HEK293T (cell line): ENCODE data around the gene RALB.

Source experiments
- CTCF ChIA-PET: fragments of 350-600 bp; formaldehyde crosslinking; extraction: SDS; loops from one replicate; lab custom pipeline; 2021; ENCODE audit warnings: antibody characterized with exemption, inconsistent platforms; lab: Yijun Ruan, JAX
- POLR2A ChIA-PET: fragments of 350-600 bp; formaldehyde crosslinking; extraction: SDS; loops from one replicate; lab custom pipeline; 2020; ENCODE audit warnings: antibody characterized with exemption, inconsistent platforms; lab: Yijun Ruan, JAX
- DNase-seq: peaks from one replicate; pipeline ENCODE4 v3.0.0; 2012; ENCODE audit warnings: mixed read lengths; ENCODE audit errors: extremely low spot score
- ARNT ChIP-seq: fragments of 450-650 bp; IDR thresholded peaks from 2 replicates; pipeline ENCODE4 v1.6.1; 2017; ENCODE audit warnings: mild to moderate bottlenecking
- BHLHE40 ChIP-seq: fragments of 450-650 bp; IDR thresholded peaks from 2 replicates; pipeline ENCODE4 v1.6.1; 2016; ENCODE audit warnings: mild to moderate bottlenecking, moderate library complexity, borderline replicate concordance
- CTBP1 ChIP-seq: fragments of 450-650 bp; IDR thresholded peaks from 2 replicates; pipeline ENCODE4 v1.6.1; 2016; ENCODE audit warnings: borderline replicate concordance
- ELF4 ChIP-seq: fragments of 450-650 bp; IDR thresholded peaks from 2 replicates; pipeline ENCODE4 v1.6.1; 2017; ENCODE audit warnings: antibody characterized with exemption
- FOXA1 ChIP-seq: fragments of 450-650 bp; IDR thresholded peaks from 2 replicates; pipeline ENCODE4 v1.6.1; 2016; ENCODE audit warnings: mild to moderate bottlenecking
- FOXK2 ChIP-seq: fragments of 450-650 bp; IDR thresholded peaks from 2 replicates; pipeline ENCODE4 v1.6.1; 2016; ENCODE audit warnings: mild to moderate bottlenecking
- FOXM1 ChIP-seq: fragments of 450-650 bp; IDR thresholded peaks from 2 replicates; pipeline ENCODE4 v1.6.1; 2017; ENCODE audit warnings: mild to moderate bottlenecking, borderline replicate concordance
- HDGF ChIP-seq: fragments of 450-650 bp; IDR thresholded peaks from 2 replicates; pipeline ENCODE4 v1.6.1; 2017; ENCODE audit warnings: antibody characterized with exemption, borderline replicate concordance
- L3MBTL2 ChIP-seq: fragments of 450-650 bp; conservative IDR thresholded peaks from 2 replicates; pipeline ENCODE4 v1.6.1; 2016; ENCODE audit warnings: mild to moderate bottlenecking
- LEF1 ChIP-seq: fragments of 450-650 bp; IDR thresholded peaks from 2 replicates; pipeline ENCODE4 v1.6.1; 2017; ENCODE audit warnings: mild to moderate bottlenecking, borderline replicate concordance
- NFRKB ChIP-seq: fragments of 450-650 bp; IDR thresholded peaks from 2 replicates; pipeline ENCODE4 v1.6.1; 2016; ENCODE audit warnings: mild to moderate bottlenecking, moderate library complexity
- SP1 ChIP-seq: fragments of 450-650 bp; IDR thresholded peaks from 2 replicates; pipeline ENCODE4 v1.6.1; 2017
- SUZ12 ChIP-seq: fragments of 450-650 bp; IDR thresholded peaks from 2 replicates; pipeline ENCODE4 v1.6.1; 2016; ENCODE audit warnings: mild to moderate bottlenecking
- TARDBP ChIP-seq: fragments of 450-650 bp; IDR thresholded peaks from 2 replicates; pipeline ENCODE4 v1.6.1; 2016
- ZNF384 ChIP-seq: fragments of 450-650 bp; IDR thresholded peaks from 2 replicates; pipeline ENCODE4 v1.6.1; 2016
- TF ChIP-seq, protein P1 (sequence below): fragments of 450-650 bp; IDR thresholded peaks from 2 replicates; pipeline ENCODE4 v1.6.1; 2016

The RALB gene, protein sequence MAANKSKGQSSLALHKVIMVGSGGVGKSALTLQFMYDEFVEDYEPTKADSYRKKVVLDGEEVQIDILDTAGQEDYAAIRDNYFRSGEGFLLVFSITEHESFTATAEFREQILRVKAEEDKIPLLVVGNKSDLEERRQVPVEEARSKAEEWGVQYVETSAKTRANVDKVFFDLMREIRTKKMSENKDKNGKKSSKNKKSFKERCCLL

DNA sequence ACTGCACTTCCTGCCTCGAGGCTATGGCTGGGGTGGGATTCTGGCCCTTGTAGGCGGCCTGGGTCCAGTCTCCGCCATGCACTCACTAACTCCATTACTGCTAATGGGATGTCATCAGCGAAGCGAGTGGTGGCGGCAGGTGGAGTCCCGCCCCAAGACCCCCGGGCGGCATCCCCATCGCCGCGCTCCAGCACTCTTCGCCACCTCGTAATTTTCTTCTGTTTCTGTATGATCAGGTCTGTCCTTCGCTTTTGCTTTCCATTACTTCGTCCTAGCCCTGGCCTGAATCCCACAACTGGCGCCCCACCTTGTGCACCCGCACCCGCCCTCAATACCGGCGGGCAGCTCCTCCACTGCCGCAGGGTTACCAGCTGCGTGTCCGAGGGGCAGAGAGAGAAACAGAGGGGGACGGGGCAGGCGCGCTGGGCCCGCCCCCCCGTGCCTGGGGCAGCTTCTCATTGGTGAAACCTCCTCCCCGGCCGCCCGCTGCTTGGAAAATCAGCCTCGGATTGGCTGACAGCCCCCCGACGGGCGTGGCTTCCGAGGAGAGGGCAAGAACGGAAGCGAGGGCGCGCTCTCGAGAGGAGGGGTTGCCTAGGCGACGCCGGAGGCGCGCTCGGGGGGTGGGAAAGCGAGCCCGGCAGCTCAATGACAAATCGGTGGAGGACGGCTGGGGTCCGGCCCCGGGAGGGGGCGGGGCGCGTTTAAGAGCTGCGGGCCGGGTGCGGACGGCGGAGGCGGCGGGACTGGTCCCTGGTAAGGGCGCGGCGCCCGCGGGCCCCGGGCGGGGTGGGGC, at the start of gene RALB:
Gene RALB, plus strand, starts transcription at position 628 of the 796 bp plus-strand sequence. CDS start 25,813 bp downstream, outside the sequence.
- no peak for TF ChIP-seq NFRKB
- no peak for TF ChIP-seq FOXK2
- no peak for TF ChIP-seq ZNF384
- no peak for TF ChIP-seq SP1
- TF ChIP-seq CTBP1, result no peak
- TF ChIP-seq TARDBP, result no peak
- no peak for TF ChIP-seq FOXM1
- TF ChIP-seq FOXA1, result no peak
- peak; percentile 59 for TF ChIP-seq L3MBTL2
- TF ChIP-seq, protein P1, sequence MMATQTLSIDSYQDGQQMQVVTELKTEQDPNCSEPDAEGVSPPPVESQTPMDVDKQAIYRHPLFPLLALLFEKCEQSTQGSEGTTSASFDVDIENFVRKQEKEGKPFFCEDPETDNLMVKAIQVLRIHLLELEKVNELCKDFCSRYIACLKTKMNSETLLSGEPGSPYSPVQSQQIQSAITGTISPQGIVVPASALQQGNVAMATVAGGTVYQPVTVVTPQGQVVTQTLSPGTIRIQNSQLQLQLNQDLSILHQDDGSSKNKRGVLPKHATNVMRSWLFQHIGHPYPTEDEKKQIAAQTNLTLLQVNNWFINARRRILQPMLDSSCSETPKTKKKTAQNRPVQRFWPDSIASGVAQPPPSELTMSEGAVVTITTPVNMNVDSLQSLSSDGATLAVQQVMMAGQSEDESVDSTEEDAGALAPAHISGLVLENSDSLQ, result peak; percentile 79; the same call in 1 of the 2 replicates
- no peak for TF ChIP-seq HDGF
- no peak for TF ChIP-seq ARNT
- no peak for TF ChIP-seq ELF4
- TF ChIP-seq BHLHE40, result no peak
- TF ChIP-seq LEF1, result no peak
- TF ChIP-seq SUZ12, result no peak
- peak; percentile 98 for DNase-seq
- POLR2A ChIA-PET, result interaction anchor here (0.9 to 1.5 kb wide), 6 partner anchors 12 to 61 kb away, joined by 3 to 6 read pairs (median 3); partner anchors contain the start of gene TMEM185B
- CTCF ChIA-PET, result interaction anchor here (1.7 kb wide), 1 partner anchor 61 kb away, joined by 4 read pairs; no protein-coding TSS in a partner anchor

DNA sequence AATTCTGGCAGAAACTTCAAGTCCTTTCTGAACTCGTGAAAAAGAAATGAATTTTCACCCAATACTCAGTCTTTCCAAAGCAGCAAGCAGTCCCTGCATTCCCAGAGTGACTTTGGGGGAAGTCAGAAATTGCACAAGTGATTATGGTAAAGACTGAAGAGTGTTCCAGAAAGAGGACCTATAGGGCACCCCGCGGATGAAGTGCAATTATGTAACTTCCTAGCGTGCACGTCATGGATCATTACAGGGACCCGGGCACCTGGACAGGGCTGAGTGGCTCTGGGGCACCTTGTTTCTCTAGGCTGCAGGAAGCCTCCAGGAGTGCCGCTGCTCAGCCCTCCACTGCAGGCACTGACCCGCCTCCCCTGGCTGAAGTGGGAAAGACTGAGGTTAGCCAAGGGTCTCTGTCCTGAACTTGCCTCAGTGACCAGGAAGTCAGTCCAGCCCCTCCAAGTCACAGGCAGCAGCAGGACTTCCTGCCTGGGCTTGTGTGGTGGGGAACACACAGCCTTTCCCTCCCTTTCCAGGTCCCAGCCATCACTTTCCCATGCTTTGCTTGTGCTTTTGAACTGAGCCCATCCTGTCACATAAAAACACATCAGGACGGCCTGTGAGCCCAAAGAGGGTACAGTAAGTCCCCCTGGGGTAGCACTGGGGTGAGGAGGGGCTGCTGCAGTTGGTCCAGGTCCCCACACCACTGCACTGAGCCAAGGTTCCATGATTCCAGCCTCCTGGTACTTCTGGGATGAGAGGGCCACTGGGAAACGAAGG, 49.2 kb upstream of the RALB start:
- ChIA-PET CTCF (interaction anchor here (1.3 kb wide), 1 partner anchor 110 kb away, joined by 6 read pairs; no protein-coding TSS in a partner anchor), POLR2A (no interaction called here)
- TF ChIP-seq L3MBTL2 (no peak), NFRKB (no peak), HDGF (no peak), ZNF384 (no peak), FOXK2 (no peak), ELF4 (no peak), CTBP1 (no peak), TARDBP (no peak), FOXM1 (no peak), SUZ12 (no peak), LEF1 (no peak), FOXA1 (no peak)
- TF ChIP-seq, protein P1, result no peak
- no peak for DNase-seq

DNA sequence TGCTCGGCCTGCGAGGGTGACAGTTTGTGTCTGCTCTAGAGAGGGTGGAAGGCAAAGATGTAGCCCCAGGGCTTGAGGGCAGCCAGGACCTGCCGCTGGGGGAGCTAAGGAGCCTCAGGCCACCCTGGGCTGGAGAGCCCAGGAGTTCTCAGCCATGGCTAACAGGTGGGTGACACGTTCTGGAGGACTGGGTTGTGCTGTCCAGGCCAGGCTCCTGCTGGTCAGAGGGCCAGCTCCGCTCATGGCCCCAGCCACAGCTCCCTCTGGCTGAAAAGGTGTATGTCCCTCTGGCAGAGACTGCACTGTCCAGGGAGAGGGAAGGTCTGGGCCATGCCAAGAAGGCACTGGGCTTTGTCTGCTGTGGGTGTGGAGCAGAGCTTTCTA, 48.6 kb upstream of the RALB start:
- ChIA-PET POLR2A (no interaction called here), CTCF (interaction anchor here (0.8 to 1.3 kb wide), 2 partner anchors 108 to 109 kb away, joined by 3 to 6 read pairs; no protein-coding TSS in a partner anchor)
- peak; percentile 30 for DNase-seq
- TF ChIP-seq HDGF, result no peak
- no peak for TF ChIP-seq TARDBP
- TF ChIP-seq FOXK2, result no peak
- TF ChIP-seq ARNT, result no peak
- TF ChIP-seq FOXM1, result no peak
- no peak for TF ChIP-seq ELF4
- no peak for TF ChIP-seq BHLHE40
- no peak for TF ChIP-seq FOXA1
- no peak for TF ChIP-seq L3MBTL2
- no peak for TF ChIP-seq SUZ12
- no peak for TF ChIP-seq SP1
- TF ChIP-seq NFRKB, result no peak
- TF ChIP-seq, protein P1, result no peak
- no peak for TF ChIP-seq LEF1
- TF ChIP-seq ZNF384, result no peak
- TF ChIP-seq CTBP1, result no peak

DNA sequence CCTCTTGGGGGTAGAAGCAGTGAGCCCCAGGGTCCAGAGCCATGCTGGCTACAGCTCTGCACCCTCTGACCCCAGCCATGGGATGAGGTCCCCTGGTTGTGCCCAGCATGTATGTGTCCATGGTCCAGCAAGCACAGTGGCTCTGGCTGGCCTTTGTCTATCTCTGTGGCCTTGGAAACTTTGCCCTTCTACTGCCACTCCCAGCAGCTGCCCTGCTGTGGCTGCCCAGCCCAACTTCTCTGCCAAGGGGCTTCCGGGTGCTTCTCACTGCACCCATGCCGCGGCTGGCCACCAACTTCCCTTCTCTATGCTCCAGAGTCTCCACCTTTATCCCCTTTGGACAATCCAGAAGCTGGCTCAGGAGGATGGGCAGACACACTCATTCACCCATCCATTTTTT, 48.2 kb upstream of the RALB start:
- no peak for DNase-seq
- ChIA-PET POLR2A (no interaction called here), CTCF (interaction anchor here (0.8 to 1.3 kb wide), 2 partner anchors 108 to 109 kb away, joined by 3 to 6 read pairs; no protein-coding TSS in a partner anchor)
- no peak for TF ChIP-seq FOXK2
- TF ChIP-seq, protein P1, result no peak
- TF ChIP-seq SUZ12, result no peak
- no peak for TF ChIP-seq HDGF
